GM21390 (cell line): ENCODE results near the gene ATP11A.
"Not testable (repeated sequence)": the region's sequence is repeated elsewhere in the genome, so short reads cannot be mapped to it uniquely, and the experiment has no call there.

Source experiments
- ATAC-seq: cut with Tn5 transposase; IDR thresholded peaks from one replicate; pipeline ENCODE4 v1.9.1; 2021; ENCODE audit not compliant: unreplicated experiment

Gene ATP11A

DNA sequence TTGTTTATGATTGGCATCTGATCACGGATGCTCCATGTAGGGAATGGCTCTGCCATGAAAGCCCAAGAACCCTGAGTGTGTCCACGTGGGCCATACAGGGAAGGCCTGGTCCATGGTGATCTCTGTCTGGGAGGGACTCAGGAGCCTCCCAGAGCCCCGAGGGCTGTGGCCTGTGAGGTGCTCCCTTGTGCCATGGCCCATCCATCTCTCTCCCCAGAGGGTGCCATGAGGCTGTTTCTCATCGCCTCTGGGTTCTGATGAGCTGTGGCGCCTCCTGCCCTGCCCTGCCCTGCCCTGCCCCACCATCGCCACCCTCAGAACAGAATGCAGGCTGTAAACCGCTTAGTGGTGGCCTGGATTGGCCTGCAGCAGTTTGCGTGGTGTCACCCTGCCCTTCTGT is 83.1 kb downstream of the ATP11A start:
- no peak for ATAC-seq

- no peak for ATAC-seq
Measured at GRCh38 chr13:112773601-112774447, 84.0 kb downstream of the ATP11A start.

- ATAC-seq, result no peak
Measured at GRCh38 chr13:112774448-112774792, 84.6 kb downstream of the ATP11A start.

GRCh38 chr13:112774829-112775565 is 85.2 kb downstream of the ATP11A start:
- ATAC-seq, result no peak

DNA sequence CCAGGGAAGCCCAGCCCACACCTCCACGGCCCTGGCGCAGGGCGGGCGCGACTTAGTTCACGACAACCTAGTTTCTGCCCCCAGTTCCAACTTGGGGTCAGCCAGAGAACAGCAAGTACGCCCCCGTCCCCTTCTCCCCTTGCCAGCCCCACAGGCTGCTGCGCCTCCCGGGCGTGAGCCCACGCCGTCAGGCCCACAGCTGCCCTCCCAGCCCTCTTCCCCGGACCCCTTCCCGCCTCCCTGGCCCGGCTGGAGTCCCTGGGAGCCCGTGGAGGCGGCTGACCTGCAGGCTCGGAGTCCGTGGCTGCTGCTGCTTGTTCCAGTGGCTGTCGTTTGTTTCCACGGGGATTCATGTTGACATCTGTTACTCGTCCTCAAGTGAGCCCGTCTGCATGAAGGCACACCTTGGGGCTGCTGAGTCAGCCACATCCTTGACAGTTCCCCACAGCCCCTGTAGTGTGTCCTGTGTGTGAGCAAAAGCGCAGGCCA is 86.0 kb downstream of the ATP11A start:
- ATAC-seq, result no peak

GRCh38 chr13:112776354-112776753 is 86.5 kb downstream of the ATP11A start:
- no peak for ATAC-seq

DNA sequence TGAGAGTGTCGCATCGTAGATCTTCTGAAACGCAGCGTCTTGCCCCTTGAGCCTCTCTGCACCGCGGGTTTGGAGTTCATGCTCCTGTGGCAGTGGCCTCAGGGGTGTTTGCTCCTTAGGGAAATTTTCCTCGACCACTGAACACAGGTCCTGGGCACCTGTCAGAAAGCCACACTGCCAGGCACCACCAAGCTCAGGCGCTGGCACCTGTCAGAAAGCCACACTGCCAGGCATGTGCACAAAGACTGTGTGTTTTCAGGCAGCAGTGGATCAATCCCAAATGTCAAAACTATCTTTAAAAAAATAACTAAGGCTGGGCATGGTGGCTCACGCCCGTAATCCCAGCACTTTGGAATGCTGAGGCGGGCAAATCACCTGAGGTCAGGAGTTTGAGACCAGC is 87.1 kb downstream of the ATP11A start:
- ATAC-seq, result no peak

GRCh38 chr13:112777637-112778406 is 88.0 kb downstream of the ATP11A start:
- no peak for ATAC-seq

DNA sequence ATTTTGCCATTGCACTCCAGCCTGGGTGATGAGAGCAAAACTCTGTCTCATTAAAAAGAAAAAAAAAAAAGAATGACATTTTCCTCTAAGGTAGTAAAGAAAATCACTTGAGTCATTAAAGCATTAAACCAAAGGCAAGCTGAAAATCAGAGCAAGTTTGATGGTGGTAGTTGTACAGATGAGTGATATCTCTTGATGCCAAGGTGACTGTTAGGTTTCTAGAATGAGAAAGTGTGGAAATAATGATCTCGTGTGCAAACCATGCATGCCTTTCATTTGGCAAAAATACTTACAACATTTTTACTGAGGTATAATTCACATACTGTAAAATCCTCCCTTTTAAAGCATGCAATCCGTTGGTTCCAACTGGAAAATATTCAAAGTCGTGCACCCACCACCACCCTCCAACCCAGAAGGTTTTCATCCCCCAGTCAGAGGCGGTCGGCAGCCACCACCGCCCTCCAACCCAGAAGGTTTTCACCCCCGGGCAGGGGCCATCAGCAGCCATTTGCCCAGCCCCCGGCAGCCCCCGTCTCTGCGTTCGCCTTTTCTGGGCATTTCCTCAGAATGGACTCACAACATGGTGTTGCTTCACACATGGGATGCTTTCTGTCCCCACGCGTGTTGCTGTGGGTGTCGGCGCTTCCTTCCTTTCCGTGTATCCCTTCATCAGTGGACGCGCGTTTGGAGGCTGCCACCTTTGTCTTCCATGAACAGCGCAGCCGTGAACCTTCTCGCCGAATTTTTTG is 90.2 kb downstream of the ATP11A start:
- ATAC-seq, result no peak

GRCh38 chr13:112781287-112781686 is 91.4 kb downstream of the ATP11A start:
- no peak for ATAC-seq

GRCh38 chr13:112781881-112782361 is 92.1 kb downstream of the ATP11A start:
- no peak for ATAC-seq

GRCh38 chr13:112782429-112783010 is 92.7 kb downstream of the ATP11A start:
- no peak for ATAC-seq

- no peak for ATAC-seq
Measured at GRCh38 chr13:112783135-112783977, 93.5 kb downstream of the ATP11A start.

GRCh38 chr13:112783978-112784371 is 94.1 kb downstream of the ATP11A start:
- ATAC-seq, result no peak

GRCh38 chr13:112784811-112785482 is 95.1 kb downstream of the ATP11A start:
- no peak for ATAC-seq

DNA sequence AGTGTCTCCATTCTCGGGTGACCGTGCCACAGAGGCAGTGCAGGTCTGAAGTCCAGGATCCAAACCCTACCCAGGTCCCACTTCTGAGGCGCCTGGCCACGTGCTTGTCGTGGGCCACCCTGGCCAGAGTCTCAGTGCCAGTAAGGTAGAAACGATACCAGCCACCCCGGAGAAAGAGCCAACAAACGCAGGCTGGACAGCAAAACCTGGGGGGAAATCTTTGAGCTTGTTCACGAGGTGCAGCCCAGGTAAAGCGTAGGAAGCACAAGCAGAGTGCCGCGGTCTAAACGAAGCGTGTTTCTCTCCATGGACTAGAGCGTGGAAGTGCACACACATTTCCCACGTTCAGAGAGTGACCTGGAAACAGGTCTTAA is 95.6 kb downstream of the ATP11A start:
- ATAC-seq, result no peak

- not testable (repeated sequence) for ATAC-seq
Measured at GRCh38 chr13:112786810-112787209, 97.0 kb downstream of the ATP11A start.

DNA sequence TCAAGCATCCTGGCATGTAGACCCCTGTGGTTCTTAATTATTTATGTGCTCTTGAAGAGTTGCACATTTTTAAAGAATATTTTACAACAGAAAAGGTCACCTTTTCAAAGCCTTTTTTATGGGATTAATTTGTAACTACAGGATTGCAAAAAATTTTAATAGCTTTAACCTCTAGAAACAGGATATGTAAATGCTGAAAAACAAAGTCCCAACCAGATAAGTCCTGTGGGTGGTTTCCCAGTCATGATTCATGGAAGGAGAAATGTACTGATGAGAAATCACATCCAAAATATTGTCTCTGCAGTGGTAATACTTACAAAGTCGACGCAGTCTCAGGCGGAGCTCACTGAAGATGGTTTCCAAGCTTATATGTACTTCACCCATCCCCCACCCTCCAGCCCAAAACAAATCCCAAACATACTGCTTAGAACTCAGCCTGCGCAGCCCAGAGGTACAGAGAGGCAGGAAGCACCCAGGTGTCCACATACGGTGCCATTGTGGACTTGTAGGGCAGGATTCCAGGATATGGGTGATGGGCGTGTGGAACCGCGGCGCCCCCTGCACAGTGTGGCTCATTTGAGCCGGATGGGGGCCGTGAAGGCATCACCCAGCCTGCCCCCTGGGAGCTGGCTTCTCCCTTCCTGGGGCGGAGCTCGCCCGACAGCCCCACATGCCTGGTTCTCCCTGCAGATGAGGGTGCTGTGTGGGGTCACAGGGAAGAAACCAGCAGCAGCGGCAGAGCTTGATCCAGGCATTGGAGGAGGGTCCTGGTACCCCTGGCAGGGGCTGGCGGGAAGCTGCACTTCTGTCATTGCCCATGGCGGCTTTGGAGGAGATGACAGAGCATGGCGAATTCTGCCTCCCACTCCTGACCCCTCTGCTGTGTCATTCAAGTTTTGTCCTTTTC is 101.2 kb downstream of the ATP11A start:
- ATAC-seq, result no peak
